HG03342 (cell line): Measurements from ENCODE around the gene CCDC27.

ENCODE experiments used
- ATAC-seq: cut with Tn5 transposase; IDR thresholded peaks from one replicate; pipeline ENCODE4 v1.9.1; 2021; ENCODE audit warnings: mild to moderate bottlenecking, moderate library complexity; ENCODE audit not compliant: unreplicated experiment

The CCDC27 gene

GRCh38 chr1:3750741-3751140 is 1.5 kb upstream of the CCDC27 start:
- ATAC-seq: no peak

- ATAC-seq: no peak
These were observed 1.6 kb downstream of the CCDC27 start for GRCh38 chr1:3753656-3754454.

- no peak for ATAC-seq
These were observed 4.1 kb downstream of the CCDC27 start for GRCh38 chr1:3756394-3756793.

GRCh38 chr1:3759164-3759563 is 6.9 kb downstream of the CCDC27 start:
- ATAC-seq: no peak

GRCh38 chr1:3759796-3760195 is 7.5 kb downstream of the CCDC27 start:
- ATAC-seq: no peak

GRCh38 chr1:3761296-3762010 is 9.2 kb downstream of the CCDC27 start:
- ATAC-seq: no peak

GRCh38 chr1:3762151-3762872 is 10.1 kb downstream of the CCDC27 start:
- no peak for ATAC-seq

GRCh38 chr1:3762873-3763228 is 10.6 kb downstream of the CCDC27 start:
- no peak for ATAC-seq

- no peak for ATAC-seq
These were observed 11.3 kb downstream of the CCDC27 start for GRCh38 chr1:3763351-3764125.

GRCh38 chr1:3767328-3767925 is 15.2 kb downstream of the CCDC27 start:
- ATAC-seq: no peak

GRCh38 chr1:3768811-3769390 is 16.7 kb downstream of the CCDC27 start:
- no peak for ATAC-seq

GRCh38 chr1:3770047-3770765 is 18.0 kb downstream of the CCDC27 start:
- ATAC-seq: no peak

GRCh38 chr1:3771108-3772026 is 19.1 kb downstream of the CCDC27 start:
- ATAC-seq: no peak

GRCh38 chr1:3772027-3772714 is 19.9 kb downstream of the CCDC27 start:
- ATAC-seq: peak; percentile 69

- peak; percentile 22 for ATAC-seq
These were observed 20.7 kb downstream of the CCDC27 start, which contains the start of gene SMIM1 for GRCh38 chr1:3772715-3773571. TSS of gene SMIM1 (plus strand) at chr1:3772749. CDS start at chr1:3775374, 2,625 bp downstream.

- no peak for ATAC-seq
These were observed 21.5 kb downstream of the CCDC27 start for GRCh38 chr1:3773572-3774275.
